GM23338 (cell line): ENCODE measurements around the gene ZNF106.

ENCODE experiments used
- CREB1 ChIP-seq: fragments of 250-450 bp; sonication (Bioruptor Pico); IDR thresholded peaks from 2 replicates; pipeline ENCODE4 v1.5.0; 2020; ENCODE audit warnings: low read depth, mild to moderate bottlenecking, moderate library complexity
- EZH2 ChIP-seq: fragments of 200-600 bp; sonication (generic); IDR thresholded peaks from one replicate; pipeline ENCODE4 v1.8.0; 2017; ENCODE audit warnings: antibody characterized with exemption, mild to moderate bottlenecking, low read depth; ENCODE audit not compliant: unreplicated experiment
- EZH2phosphoT487 ChIP-seq: fragments of 200-600 bp; sonication (generic); IDR thresholded peaks from one replicate; pipeline ENCODE4 v1.8.1; 2018; ENCODE audit warnings: antibody characterized with exemption; ENCODE audit not compliant: unreplicated experiment
- JUNB ChIP-seq: IDR thresholded peaks from one replicate; pipeline ENCODE4 v1.6.1; 2016; ENCODE audit warnings: antibody characterized with exemption; ENCODE audit not compliant: unreplicated experiment
- NANOG ChIP-seq: IDR thresholded peaks from 2 replicates; pipeline ENCODE4 v1.6.1; 2016; ENCODE audit warnings: antibody characterized with exemption, borderline replicate concordance
- POLR2AphosphoS5 ChIP-seq: IDR thresholded peaks from 2 replicates; pipeline ENCODE4 v1.6.1; 2016; ENCODE audit warnings: antibody characterized with exemption, low read depth
- ZNF114 ChIP-seq: fragments of 250-450 bp; sonication (Bioruptor Pico); IDR thresholded peaks from 2 replicates; pipeline ENCODE4 v1.5.0; 2020; ENCODE audit warnings: mild to moderate bottlenecking, moderate library complexity
- TF ChIP-seq, protein P1 (sequence below), 2 experiments: fragments of 200-600 bp in 1 of 2; sonication (generic) in 1 of 2; conservative IDR thresholded peaks; 2 replicates each; pipeline versions ENCODE4 v1.5.1 to v1.6.1; 2016 to 2017; ENCODE audit warnings: antibody characterized with exemption in 2 of 2, low read depth in 2 of 2, mild to moderate bottlenecking in 2 of 2, moderate library complexity in 1 of 2
- TF ChIP-seq, protein P2 (sequence below): IDR thresholded peaks from one replicate; pipeline ENCODE4 v1.6.1; 2018; ENCODE audit warnings: antibody characterized with exemption; ENCODE audit not compliant: unreplicated experiment
- TF ChIP-seq, protein P3 (sequence below): fragments of 250-450 bp; sonication (Bioruptor Pico); IDR thresholded peaks from 2 replicates; pipeline ENCODE4 v1.5.0; 2020; ENCODE audit warnings: mild to moderate bottlenecking, moderate library complexity
- TF ChIP-seq, protein P4 (sequence below): IDR thresholded peaks from 2 replicates; pipeline ENCODE4 v1.6.1; 2016; ENCODE audit warnings: antibody characterized with exemption

DNA sequence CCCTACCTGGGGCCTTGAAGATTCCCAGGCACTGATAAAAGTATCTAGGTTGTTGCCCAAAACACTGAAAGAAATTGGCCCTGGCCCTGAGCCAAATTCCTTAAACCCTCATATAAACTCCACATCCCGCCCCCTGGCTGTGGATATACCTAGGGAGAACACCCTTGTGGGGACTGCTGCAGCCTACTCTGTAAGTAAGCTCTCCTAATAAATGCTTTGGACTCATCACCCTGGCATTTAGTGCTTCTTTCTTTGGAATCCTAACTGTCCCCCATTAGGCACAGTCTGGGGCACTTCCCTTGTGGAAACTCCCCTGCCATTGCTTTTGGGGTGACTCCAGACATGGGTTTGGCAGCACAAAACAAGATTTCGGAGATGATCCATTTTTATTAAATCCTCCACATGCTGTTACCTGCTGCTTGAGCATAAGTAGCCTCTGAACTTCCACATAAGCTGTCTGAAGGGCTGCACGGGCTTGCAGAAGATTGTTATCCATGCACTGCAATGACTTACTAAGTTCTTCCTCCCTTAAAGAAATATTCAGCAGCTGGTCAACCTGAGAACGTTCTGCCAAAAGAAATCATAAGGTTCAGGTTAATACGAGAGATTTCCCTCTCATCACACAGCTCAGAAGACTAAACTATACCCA, 46.4 kb downstream of the ZNF106 start:
- TF ChIP-seq, protein P1, sequence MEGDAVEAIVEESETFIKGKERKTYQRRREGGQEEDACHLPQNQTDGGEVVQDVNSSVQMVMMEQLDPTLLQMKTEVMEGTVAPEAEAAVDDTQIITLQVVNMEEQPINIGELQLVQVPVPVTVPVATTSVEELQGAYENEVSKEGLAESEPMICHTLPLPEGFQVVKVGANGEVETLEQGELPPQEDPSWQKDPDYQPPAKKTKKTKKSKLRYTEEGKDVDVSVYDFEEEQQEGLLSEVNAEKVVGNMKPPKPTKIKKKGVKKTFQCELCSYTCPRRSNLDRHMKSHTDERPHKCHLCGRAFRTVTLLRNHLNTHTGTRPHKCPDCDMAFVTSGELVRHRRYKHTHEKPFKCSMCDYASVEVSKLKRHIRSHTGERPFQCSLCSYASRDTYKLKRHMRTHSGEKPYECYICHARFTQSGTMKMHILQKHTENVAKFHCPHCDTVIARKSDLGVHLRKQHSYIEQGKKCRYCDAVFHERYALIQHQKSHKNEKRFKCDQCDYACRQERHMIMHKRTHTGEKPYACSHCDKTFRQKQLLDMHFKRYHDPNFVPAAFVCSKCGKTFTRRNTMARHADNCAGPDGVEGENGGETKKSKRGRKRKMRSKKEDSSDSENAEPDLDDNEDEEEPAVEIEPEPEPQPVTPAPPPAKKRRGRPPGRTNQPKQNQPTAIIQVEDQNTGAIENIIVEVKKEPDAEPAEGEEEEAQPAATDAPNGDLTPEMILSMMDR (conservative IDR thresholded peaks at IDR 0.05; ENCODE audit: low read depth in 2 of 2): no peak
- TF ChIP-seq EZH2phosphoT487 (no peak), EZH2 (no peak), CREB1 (CRISPR knock-in tag) (no peak), POLR2AphosphoS5 (no peak), ZNF114 (CRISPR knock-in tag) (no peak), NANOG (no peak), JUNB (no peak)
- TF ChIP-seq, protein P2, sequence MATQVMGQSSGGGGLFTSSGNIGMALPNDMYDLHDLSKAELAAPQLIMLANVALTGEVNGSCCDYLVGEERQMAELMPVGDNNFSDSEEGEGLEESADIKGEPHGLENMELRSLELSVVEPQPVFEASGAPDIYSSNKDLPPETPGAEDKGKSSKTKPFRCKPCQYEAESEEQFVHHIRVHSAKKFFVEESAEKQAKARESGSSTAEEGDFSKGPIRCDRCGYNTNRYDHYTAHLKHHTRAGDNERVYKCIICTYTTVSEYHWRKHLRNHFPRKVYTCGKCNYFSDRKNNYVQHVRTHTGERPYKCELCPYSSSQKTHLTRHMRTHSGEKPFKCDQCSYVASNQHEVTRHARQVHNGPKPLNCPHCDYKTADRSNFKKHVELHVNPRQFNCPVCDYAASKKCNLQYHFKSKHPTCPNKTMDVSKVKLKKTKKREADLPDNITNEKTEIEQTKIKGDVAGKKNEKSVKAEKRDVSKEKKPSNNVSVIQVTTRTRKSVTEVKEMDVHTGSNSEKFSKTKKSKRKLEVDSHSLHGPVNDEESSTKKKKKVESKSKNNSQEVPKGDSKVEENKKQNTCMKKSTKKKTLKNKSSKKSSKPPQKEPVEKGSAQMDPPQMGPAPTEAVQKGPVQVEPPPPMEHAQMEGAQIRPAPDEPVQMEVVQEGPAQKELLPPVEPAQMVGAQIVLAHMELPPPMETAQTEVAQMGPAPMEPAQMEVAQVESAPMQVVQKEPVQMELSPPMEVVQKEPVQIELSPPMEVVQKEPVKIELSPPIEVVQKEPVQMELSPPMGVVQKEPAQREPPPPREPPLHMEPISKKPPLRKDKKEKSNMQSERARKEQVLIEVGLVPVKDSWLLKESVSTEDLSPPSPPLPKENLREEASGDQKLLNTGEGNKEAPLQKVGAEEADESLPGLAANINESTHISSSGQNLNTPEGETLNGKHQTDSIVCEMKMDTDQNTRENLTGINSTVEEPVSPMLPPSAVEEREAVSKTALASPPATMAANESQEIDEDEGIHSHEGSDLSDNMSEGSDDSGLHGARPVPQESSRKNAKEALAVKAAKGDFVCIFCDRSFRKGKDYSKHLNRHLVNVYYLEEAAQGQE: no peak
- TF ChIP-seq, protein P3, sequence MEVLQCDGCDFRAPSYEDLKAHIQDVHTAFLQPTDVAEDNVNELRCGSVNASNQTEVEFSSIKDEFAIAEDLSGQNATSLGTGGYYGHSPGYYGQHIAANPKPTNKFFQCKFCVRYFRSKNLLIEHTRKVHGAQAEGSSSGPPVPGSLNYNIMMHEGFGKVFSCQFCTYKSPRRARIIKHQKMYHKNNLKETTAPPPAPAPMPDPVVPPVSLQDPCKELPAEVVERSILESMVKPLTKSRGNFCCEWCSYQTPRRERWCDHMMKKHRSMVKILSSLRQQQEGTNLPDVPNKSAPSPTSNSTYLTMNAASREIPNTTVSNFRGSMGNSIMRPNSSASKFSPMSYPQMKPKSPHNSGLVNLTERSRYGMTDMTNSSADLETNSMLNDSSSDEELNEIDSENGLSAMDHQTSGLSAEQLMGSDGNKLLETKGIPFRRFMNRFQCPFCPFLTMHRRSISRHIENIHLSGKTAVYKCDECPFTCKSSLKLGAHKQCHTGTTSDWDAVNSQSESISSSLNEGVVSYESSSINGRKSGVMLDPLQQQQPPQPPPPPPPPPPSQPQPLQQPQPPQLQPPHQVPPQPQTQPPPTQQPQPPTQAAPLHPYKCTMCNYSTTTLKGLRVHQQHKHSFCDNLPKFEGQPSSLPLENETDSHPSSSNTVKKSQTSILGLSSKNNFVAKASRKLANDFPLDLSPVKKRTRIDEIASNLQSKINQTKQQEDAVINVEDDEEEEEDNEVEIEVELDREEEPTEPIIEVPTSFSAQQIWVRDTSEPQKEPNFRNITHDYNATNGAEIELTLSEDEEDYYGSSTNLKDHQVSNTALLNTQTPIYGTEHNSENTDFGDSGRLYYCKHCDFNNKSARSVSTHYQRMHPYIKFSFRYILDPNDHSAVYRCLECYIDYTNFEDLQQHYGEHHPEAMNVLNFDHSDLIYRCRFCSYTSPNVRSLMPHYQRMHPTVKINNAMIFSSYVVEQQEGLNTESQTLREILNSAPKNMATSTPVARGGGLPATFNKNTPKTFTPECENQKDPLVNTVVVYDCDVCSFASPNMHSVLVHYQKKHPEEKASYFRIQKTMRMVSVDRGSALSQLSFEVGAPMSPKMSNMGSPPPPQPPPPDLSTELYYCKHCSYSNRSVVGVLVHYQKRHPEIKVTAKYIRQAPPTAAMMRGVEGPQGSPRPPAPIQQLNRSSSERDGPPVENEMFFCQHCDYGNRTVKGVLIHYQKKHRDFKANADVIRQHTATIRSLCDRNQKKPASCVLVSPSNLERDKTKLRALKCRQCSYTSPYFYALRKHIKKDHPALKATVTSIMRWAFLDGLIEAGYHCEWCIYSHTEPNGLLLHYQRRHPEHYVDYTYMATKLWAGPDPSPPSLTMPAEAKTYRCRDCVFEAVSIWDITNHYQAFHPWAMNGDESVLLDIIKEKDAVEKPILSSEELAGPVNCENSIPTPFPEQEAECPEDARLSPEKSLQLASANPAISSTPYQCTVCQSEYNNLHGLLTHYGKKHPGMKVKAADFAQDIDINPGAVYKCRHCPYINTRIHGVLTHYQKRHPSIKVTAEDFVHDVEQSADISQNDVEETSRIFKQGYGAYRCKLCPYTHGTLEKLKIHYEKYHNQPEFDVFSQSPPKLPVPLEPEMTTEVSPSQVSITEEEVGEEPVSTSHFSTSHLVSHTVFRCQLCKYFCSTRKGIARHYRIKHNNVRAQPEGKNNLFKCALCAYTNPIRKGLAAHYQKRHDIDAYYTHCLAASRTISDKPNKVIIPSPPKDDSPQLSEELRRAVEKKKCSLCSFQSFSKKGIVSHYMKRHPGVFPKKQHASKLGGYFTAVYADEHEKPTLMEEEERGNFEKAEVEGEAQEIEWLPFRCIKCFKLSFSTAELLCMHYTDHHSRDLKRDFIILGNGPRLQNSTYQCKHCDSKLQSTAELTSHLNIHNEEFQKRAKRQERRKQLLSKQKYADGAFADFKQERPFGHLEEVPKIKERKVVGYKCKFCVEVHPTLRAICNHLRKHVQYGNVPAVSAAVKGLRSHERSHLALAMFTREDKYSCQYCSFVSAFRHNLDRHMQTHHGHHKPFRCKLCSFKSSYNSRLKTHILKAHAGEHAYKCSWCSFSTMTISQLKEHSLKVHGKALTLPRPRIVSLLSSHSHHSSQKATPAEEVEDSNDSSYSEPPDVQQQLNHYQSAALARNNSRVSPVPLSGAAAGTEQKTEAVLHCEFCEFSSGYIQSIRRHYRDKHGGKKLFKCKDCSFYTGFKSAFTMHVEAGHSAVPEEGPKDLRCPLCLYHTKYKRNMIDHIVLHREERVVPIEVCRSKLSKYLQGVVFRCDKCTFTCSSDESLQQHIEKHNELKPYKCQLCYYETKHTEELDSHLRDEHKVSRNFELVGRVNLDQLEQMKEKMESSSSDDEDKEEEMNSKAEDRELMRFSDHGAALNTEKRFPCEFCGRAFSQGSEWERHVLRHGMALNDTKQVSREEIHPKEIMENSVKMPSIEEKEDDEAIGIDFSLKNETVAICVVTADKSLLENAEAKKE (CRISPR knock-in tag): no peak
- TF ChIP-seq, protein P4, sequence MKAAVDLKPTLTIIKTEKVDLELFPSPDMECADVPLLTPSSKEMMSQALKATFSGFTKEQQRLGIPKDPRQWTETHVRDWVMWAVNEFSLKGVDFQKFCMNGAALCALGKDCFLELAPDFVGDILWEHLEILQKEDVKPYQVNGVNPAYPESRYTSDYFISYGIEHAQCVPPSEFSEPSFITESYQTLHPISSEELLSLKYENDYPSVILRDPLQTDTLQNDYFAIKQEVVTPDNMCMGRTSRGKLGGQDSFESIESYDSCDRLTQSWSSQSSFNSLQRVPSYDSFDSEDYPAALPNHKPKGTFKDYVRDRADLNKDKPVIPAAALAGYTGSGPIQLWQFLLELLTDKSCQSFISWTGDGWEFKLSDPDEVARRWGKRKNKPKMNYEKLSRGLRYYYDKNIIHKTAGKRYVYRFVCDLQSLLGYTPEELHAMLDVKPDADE: no peak
